ENCODE results near the gene RAI14.

DNA sequence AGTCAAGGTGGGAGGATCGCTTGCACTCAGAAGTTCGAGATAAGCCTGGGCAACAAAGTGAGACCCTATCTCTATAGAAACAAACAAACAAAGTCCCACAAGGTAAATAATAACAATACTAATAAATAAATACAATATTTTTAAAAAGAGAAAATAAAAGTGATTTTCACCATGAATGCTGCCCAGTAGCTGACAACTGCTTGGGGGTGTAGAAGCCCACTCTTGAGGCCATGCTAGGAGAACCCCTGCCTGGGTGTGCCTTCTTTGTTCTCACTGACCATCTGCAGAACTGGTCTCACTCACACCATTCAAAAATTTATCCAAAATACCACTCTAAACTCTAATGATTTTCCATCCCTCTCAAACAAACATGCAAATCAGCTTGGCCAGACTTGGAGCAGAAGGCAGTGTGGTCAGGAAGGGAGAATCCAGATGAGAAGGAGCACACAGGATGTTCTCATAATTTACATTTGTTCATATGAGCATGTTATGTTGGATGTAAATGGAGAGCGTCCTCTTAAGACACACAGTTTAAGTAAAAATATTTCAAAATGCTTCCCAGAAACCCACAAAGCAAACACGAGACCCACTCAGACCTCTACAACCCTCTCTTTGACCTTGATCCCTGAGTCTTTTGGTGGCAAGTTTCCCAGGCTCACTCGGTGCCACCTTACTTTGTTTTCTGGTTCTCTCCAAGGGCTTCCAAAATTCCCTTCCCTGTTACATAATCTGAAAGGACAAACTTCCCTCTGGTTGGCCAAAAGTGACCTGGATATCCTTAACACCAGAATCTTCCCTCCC, 7.9 kb upstream of the RAI14 start:
- TF ChIP-seq, protein P1, sequence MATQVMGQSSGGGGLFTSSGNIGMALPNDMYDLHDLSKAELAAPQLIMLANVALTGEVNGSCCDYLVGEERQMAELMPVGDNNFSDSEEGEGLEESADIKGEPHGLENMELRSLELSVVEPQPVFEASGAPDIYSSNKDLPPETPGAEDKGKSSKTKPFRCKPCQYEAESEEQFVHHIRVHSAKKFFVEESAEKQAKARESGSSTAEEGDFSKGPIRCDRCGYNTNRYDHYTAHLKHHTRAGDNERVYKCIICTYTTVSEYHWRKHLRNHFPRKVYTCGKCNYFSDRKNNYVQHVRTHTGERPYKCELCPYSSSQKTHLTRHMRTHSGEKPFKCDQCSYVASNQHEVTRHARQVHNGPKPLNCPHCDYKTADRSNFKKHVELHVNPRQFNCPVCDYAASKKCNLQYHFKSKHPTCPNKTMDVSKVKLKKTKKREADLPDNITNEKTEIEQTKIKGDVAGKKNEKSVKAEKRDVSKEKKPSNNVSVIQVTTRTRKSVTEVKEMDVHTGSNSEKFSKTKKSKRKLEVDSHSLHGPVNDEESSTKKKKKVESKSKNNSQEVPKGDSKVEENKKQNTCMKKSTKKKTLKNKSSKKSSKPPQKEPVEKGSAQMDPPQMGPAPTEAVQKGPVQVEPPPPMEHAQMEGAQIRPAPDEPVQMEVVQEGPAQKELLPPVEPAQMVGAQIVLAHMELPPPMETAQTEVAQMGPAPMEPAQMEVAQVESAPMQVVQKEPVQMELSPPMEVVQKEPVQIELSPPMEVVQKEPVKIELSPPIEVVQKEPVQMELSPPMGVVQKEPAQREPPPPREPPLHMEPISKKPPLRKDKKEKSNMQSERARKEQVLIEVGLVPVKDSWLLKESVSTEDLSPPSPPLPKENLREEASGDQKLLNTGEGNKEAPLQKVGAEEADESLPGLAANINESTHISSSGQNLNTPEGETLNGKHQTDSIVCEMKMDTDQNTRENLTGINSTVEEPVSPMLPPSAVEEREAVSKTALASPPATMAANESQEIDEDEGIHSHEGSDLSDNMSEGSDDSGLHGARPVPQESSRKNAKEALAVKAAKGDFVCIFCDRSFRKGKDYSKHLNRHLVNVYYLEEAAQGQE (IDR thresholded peaks at IDR 0.05; ENCODE audit: insufficient read depth in 1 of 2, low read depth in 2 of 2, low read length in 2 of 2): no peak
- TF ChIP-seq SIN3A (IDR thresholded peaks at IDR 0.05; ENCODE audit: borderline replicate concordance, insufficient read depth, low read length) (no peak), POLR2AphosphoS5 (IDR thresholded peaks at IDR 0.05; ENCODE audit: low read depth, low read length) (no peak), TAF1 (IDR thresholded peaks at IDR 0.05; ENCODE audit: borderline replicate concordance, insufficient read depth, low read length) (no peak), FOXP2 (optimal IDR thresholded peaks at IDR 0.05; ENCODE audit: borderline replicate concordance, extremely low read depth, extremely low read length, insufficient read depth) (no peak)

Measured in PFSK-1 (cell line).